ENCODE measurements around the gene GPR132. TPM values are rescaled to one million over a fixed set of nuclear protein-coding genes. Genes with fewer than 3 reads are reported as not detected.

GPR132 gene
- total and polyA plus RNA-seq, 9 of the 15 experiments (the other 6 are each of a cell fraction or from before 2014, with no cell fraction given) = 0.01 to 1.1 (median 0.25) TPM; not detected in 1

DNA sequence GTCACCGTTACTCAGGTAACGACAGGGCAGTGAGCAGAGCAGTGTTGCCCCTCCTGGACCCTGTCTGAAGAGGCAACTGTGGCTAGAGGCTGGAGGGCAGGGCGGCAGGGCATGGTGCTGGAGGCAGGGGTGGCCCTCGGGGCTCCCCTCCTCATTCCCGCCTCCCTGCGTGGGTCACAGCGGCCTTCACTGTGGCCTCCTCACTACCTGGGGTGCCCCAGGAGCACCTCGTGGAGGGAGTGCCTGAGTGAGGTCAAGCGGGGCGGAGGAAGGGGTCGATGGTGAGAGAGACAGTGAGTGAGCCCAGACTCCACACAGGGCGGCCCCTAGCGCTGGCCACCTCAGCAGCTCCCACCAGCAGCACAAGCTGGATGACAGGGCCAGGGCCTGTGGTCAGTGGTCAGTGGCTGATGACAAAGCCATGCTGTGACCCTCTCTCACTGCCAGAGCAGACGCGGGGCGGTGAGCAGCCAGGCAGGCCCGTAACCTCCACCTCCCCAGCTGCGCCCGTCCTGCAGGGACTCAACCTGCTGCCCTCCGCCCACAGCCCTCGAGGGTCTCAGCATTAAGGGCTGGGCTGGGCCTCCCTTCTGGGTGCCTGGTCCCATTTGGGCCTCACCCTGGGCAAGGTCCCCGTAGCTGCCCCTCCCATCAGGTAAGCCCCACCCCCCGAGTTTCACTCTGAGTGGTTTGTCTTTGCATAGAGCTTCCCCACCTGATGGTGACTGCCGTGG lies 17.8 kb downstream of the GPR132 start:
- CTCF ChIA-PET (ENCODE audit: low intra/inter-chr PET ratio) = interaction anchor here (2.6 kb wide), 1 partner anchor 71 kb away, joined by 85 read pairs; the partner anchor contains the start of gene AHNAK2
- H3K4me2 ChIP-seq (ENCODE audit: insufficient read depth, low read length) = no peak overlapping the region
- no peak overlapping the region for H3K27ac ChIP-seq (ENCODE audit: extremely low read depth, low read depth, low read length)
- H3K79me2 ChIP-seq (ENCODE audit: control insufficient read depth, insufficient read depth, low read length) = no peaks in the 10 kb centered on the region
- H3K9me1 ChIP-seq (ENCODE audit: control insufficient read depth, insufficient read depth, low read length) = no peaks in the 10 kb centered on the region
- intact Hi-C loops (cut with micrococcal nuclease) = loop anchor here (5.0 kb wide), 1 partner anchor 40 kb away; no protein-coding TSS in a partner anchor
- peaks cover 0 to 17% of the 10 kb centered on the region in 2 experiments; a peak in 4 of 5 replicates for H3K27me3 ChIP-seq (ENCODE audit: control insufficient read depth in 2 of 2, insufficient read depth in 2 of 2, low read length in 2 of 2)
- H2AFZ ChIP-seq (ENCODE audit: low read depth, low read length) = no peak overlapping the region
- no peaks in the 10 kb centered on the region for H3K36me3 ChIP-seq (ENCODE audit: control insufficient read depth, insufficient read depth, low read length)
- peaks cover 0 to 32% of the 10 kb centered on the region in 2 experiments; a peak in 2 of 5 replicates for H3K4me1 ChIP-seq (replicated peaks in 1 of 2; ENCODE audit: control insufficient read depth in 2 of 2, insufficient read depth in 2 of 2, low read length in 2 of 2)
- WGBS (ENCODE audit: insufficient coverage, low coverage, missing lambda C conversion rate) = 36% methylated on average over 20 of the region's 24 CpGs
- FAIRE-seq = no peak
- no peak overlapping the region for H3K9ac ChIP-seq (ENCODE audit: insufficient read depth in 1 of 2, low read depth in 2 of 2, low read length in 2 of 2)
- in situ Hi-C loops (cut with MboI) = loop anchor here (5.0 kb wide), 2 partner anchors 35 to 75 kb away; no protein-coding TSS in a partner anchor
- 0 out of 3 replicates have a peak, but pooled peaks have one; percentile 22 for ATAC-seq
- no peak overlapping the region for H3K4me3 ChIP-seq
- DNase-seq (ENCODE audit: extremely low read depth in 1 of 4, low spot score in 3 of 4) = no peak
- POLR2A ChIA-PET = no interaction called here
- H4K20me1 ChIP-seq (replicated peaks; ENCODE audit: control insufficient read depth, insufficient read depth, low read length) = no peaks in the 10 kb centered on the region
- H3K9me3 ChIP-seq (replicated peaks; ENCODE audit: control insufficient read depth, insufficient read depth, low read depth, low read length) = no peaks in the 10 kb centered on the region
- BruUV-seq (replicated peaks) = no TSS peak
- TF ChIP-seq, protein P1, sequence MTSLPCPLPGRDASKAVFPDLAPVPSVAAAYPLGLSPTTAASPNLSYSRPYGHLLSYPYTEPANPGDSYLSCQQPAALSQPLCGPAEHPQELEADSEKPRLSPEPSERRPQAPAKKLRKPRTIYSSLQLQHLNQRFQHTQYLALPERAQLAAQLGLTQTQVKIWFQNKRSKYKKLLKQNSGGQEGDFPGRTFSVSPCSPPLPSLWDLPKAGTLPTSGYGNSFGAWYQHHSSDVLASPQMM (CRISPR knock-in tag; IDR thresholded peaks at IDR 0.05) = no peak
- TF ChIP-seq KDM4B (IDR thresholded peaks at IDR 0.05; ENCODE audit: borderline replicate concordance in 2 of 2, low read depth in 1 of 2) = no peak
- no peak for TF ChIP-seq KAT2B (IDR thresholded peaks at IDR 0.05; ENCODE audit: low read depth, low read length)
- TF ChIP-seq, protein P2, sequence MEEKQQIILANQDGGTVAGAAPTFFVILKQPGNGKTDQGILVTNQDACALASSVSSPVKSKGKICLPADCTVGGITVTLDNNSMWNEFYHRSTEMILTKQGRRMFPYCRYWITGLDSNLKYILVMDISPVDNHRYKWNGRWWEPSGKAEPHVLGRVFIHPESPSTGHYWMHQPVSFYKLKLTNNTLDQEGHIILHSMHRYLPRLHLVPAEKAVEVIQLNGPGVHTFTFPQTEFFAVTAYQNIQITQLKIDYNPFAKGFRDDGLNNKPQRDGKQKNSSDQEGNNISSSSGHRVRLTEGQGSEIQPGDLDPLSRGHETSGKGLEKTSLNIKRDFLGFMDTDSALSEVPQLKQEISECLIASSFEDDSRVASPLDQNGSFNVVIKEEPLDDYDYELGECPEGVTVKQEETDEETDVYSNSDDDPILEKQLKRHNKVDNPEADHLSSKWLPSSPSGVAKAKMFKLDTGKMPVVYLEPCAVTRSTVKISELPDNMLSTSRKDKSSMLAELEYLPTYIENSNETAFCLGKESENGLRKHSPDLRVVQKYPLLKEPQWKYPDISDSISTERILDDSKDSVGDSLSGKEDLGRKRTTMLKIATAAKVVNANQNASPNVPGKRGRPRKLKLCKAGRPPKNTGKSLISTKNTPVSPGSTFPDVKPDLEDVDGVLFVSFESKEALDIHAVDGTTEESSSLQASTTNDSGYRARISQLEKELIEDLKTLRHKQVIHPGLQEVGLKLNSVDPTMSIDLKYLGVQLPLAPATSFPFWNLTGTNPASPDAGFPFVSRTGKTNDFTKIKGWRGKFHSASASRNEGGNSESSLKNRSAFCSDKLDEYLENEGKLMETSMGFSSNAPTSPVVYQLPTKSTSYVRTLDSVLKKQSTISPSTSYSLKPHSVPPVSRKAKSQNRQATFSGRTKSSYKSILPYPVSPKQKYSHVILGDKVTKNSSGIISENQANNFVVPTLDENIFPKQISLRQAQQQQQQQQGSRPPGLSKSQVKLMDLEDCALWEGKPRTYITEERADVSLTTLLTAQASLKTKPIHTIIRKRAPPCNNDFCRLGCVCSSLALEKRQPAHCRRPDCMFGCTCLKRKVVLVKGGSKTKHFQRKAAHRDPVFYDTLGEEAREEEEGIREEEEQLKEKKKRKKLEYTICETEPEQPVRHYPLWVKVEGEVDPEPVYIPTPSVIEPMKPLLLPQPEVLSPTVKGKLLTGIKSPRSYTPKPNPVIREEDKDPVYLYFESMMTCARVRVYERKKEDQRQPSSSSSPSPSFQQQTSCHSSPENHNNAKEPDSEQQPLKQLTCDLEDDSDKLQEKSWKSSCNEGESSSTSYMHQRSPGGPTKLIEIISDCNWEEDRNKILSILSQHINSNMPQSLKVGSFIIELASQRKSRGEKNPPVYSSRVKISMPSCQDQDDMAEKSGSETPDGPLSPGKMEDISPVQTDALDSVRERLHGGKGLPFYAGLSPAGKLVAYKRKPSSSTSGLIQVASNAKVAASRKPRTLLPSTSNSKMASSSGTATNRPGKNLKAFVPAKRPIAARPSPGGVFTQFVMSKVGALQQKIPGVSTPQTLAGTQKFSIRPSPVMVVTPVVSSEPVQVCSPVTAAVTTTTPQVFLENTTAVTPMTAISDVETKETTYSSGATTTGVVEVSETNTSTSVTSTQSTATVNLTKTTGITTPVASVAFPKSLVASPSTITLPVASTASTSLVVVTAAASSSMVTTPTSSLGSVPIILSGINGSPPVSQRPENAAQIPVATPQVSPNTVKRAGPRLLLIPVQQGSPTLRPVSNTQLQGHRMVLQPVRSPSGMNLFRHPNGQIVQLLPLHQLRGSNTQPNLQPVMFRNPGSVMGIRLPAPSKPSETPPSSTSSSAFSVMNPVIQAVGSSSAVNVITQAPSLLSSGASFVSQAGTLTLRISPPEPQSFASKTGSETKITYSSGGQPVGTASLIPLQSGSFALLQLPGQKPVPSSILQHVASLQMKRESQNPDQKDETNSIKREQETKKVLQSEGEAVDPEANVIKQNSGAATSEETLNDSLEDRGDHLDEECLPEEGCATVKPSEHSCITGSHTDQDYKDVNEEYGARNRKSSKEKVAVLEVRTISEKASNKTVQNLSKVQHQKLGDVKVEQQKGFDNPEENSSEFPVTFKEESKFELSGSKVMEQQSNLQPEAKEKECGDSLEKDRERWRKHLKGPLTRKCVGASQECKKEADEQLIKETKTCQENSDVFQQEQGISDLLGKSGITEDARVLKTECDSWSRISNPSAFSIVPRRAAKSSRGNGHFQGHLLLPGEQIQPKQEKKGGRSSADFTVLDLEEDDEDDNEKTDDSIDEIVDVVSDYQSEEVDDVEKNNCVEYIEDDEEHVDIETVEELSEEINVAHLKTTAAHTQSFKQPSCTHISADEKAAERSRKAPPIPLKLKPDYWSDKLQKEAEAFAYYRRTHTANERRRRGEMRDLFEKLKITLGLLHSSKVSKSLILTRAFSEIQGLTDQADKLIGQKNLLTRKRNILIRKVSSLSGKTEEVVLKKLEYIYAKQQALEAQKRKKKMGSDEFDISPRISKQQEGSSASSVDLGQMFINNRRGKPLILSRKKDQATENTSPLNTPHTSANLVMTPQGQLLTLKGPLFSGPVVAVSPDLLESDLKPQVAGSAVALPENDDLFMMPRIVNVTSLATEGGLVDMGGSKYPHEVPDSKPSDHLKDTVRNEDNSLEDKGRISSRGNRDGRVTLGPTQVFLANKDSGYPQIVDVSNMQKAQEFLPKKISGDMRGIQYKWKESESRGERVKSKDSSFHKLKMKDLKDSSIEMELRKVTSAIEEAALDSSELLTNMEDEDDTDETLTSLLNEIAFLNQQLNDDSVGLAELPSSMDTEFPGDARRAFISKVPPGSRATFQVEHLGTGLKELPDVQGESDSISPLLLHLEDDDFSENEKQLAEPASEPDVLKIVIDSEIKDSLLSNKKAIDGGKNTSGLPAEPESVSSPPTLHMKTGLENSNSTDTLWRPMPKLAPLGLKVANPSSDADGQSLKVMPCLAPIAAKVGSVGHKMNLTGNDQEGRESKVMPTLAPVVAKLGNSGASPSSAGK (IDR thresholded peaks at IDR 0.05) = no peak
- no peak for TF ChIP-seq NR2C1 (IDR thresholded peaks at IDR 0.05)
- no peak for TF ChIP-seq NR2C1 (tag; IDR thresholded peaks at IDR 0.05)
- no peak for TF ChIP-seq RBM17 (IDR thresholded peaks at IDR 0.05; ENCODE audit: borderline replicate concordance, low read depth, low read length)
- TF ChIP-seq ZNF133 (CRISPR knock-in tag; IDR thresholded peaks at IDR 0.05) = no peak

Measured in K562 (cell line).